ENCODE data around the gene CDC123. TPM values are rescaled to one million over a fixed set of nuclear protein-coding genes. Genes with fewer than 3 reads are reported as not detected.

The CDC123 gene
- polyA plus RNA-seq, 1 donor (not counting 4 experiments of a cell fraction or from before 2014, with no cell fraction given), result 146 TPM

GRCh38 chr10:12180221-12180974 is 15.6 kb upstream of the CDC123 start:
- no peaks in the 10 kb centered on the region for H4K20me1 ChIP-seq (ENCODE audit: control insufficient read depth, extremely low read depth, insufficient read depth, low read length)
- no peaks in the 10 kb centered on the region for H3K9me3 ChIP-seq (ENCODE audit: control insufficient read depth, low read depth, low read length)
- H3K79me2 ChIP-seq (ENCODE audit: control insufficient read depth, insufficient read depth, low read length), result no peaks in the 10 kb centered on the region
- no peak overlapping the region for H2AFZ ChIP-seq (ENCODE audit: control insufficient read depth, low read length)
- peak overlapping the region; percentile 37 for H3K4me2 ChIP-seq (ENCODE audit: control insufficient read depth, extremely low read depth, insufficient read depth, low read depth, low read length)
- no peak overlapping the region for H3K4me3 ChIP-seq (ENCODE audit: control insufficient read depth in 2 of 3, extremely low read depth in 1 of 3, insufficient read depth in 2 of 3, low read depth in 1 of 3, low read length in 3 of 3)
- FAIRE-seq, result peak; percentile 41
- H3K4me1 ChIP-seq (ENCODE audit: control insufficient read depth, extremely low read depth, insufficient read depth, low read length), result peaks cover 9% of the 10 kb centered on the region
- no peaks in the 10 kb centered on the region for H3K27me3 ChIP-seq (ENCODE audit: control insufficient read depth, extremely low read depth, insufficient read depth, low read length)
- H3K27ac ChIP-seq (ENCODE audit: control insufficient read depth, insufficient read depth, low read length), result no peak overlapping the region
- TF ChIP-seq, protein P1, sequence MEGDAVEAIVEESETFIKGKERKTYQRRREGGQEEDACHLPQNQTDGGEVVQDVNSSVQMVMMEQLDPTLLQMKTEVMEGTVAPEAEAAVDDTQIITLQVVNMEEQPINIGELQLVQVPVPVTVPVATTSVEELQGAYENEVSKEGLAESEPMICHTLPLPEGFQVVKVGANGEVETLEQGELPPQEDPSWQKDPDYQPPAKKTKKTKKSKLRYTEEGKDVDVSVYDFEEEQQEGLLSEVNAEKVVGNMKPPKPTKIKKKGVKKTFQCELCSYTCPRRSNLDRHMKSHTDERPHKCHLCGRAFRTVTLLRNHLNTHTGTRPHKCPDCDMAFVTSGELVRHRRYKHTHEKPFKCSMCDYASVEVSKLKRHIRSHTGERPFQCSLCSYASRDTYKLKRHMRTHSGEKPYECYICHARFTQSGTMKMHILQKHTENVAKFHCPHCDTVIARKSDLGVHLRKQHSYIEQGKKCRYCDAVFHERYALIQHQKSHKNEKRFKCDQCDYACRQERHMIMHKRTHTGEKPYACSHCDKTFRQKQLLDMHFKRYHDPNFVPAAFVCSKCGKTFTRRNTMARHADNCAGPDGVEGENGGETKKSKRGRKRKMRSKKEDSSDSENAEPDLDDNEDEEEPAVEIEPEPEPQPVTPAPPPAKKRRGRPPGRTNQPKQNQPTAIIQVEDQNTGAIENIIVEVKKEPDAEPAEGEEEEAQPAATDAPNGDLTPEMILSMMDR (optimal IDR thresholded peaks at IDR 0.05 in 1 of 3, IDR thresholded peaks at IDR 0.05 in 1 of 3, conservative IDR thresholded peaks at IDR 0.05 in 1 of 3; ENCODE audit: extremely low read depth in 1 of 3, insufficient read depth in 2 of 3, low read length in 3 of 3), result peak in 1 of 3 experiments; percentile 8
- TF ChIP-seq EZH2 (IDR thresholded peaks at IDR 0.05; ENCODE audit: low read length), result no peak
- H3K9ac ChIP-seq (ENCODE audit: control insufficient read depth, extremely low read depth, insufficient read depth, low read length), result no peak overlapping the region
- dilution Hi-C loops (cut with MboI; ENCODE audit: extremely low pct_ligation_motif_present, low sequenced_read_pairs), result no loop called here
- no peak for DNase-seq (ENCODE audit: low read depth, low spot score)
- peaks cover 14 to 21% of the 10 kb centered on the region in 2 experiments for H3K36me3 ChIP-seq (ENCODE audit: control insufficient read depth in 2 of 2, extremely low read depth in 1 of 2, insufficient read depth in 2 of 2, low read length in 2 of 2)
- no peaks in the 10 kb centered on the region for H3K9me1 ChIP-seq (ENCODE audit: control insufficient read depth, extremely low read depth, insufficient read depth, low read length)

DNA sequence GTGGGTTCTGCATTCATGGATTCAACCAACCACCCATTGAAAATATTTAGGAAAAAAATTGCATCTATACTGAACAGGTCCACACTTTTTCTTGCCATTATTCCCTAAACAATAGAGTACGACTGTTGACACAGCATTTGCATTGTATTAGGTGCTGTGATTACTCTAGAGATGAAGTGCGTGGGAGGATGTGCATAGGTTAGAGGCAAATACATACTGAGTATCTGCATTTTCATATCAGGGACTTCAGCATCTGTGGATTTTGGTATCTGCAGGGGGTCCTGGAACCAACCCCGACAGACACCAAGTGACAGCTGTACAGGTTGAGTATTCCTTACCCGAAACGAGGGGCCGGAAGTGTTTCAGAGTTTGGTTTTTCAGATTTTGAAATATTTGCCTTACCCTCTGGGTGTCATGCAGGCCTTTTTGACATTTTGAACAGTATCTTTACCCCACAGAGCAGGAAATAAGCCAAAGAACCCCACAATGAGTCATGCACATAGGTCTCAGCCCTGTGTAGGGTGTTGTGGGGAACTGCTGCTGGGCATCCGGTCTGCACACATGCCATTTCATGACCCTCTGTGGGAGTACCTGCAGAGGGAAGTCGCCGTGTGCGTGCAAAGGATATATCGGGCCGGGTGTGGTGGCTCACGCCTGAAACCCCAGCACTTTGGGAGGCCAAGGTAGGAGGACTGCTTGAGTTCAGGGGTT is 14.8 kb upstream of the CDC123 start:
- Histone ChIP-seq H3K9me3 (ENCODE audit: control insufficient read depth, low read depth, low read length) (no peaks in the 10 kb centered on the region), H3K36me3 (ENCODE audit: control insufficient read depth in 2 of 2, extremely low read depth in 1 of 2, insufficient read depth in 2 of 2, low read length in 2 of 2) (peaks cover 14 to 22% of the 10 kb centered on the region in 2 experiments), H3K79me2 (ENCODE audit: control insufficient read depth, insufficient read depth, low read length) (no peaks in the 10 kb centered on the region), H3K4me2 (ENCODE audit: control insufficient read depth, extremely low read depth, insufficient read depth, low read depth, low read length) (no peak overlapping the region), H4K20me1 (ENCODE audit: control insufficient read depth, extremely low read depth, insufficient read depth, low read length) (no peaks in the 10 kb centered on the region), H3K9me1 (ENCODE audit: control insufficient read depth, extremely low read depth, insufficient read depth, low read length) (no peaks in the 10 kb centered on the region), H3K27ac (ENCODE audit: control insufficient read depth, insufficient read depth, low read length) (no peak overlapping the region), H2AFZ (ENCODE audit: control insufficient read depth, low read length) (no peak overlapping the region), H3K27me3 (ENCODE audit: control insufficient read depth, extremely low read depth, insufficient read depth, low read length) (no peaks in the 10 kb centered on the region), H3K4me1 (ENCODE audit: control insufficient read depth, extremely low read depth, insufficient read depth, low read length) (peaks cover 9% of the 10 kb centered on the region), H3K9ac (ENCODE audit: control insufficient read depth, extremely low read depth, insufficient read depth, low read length) (no peak overlapping the region), H3K4me3 (ENCODE audit: control insufficient read depth in 2 of 3, extremely low read depth in 1 of 3, insufficient read depth in 2 of 3, low read depth in 1 of 3, low read length in 3 of 3) (no peak overlapping the region)
- DNase-seq (ENCODE audit: low read depth, low spot score) (no peak), FAIRE-seq (no peak)
- dilution Hi-C loops (cut with MboI; ENCODE audit: extremely low pct_ligation_motif_present, low sequenced_read_pairs), result no loop called here
- TF ChIP-seq, protein P1 (optimal IDR thresholded peaks at IDR 0.05 in 1 of 3, IDR thresholded peaks at IDR 0.05 in 1 of 3, conservative IDR thresholded peaks at IDR 0.05 in 1 of 3; ENCODE audit: extremely low read depth in 1 of 3, insufficient read depth in 2 of 3, low read length in 3 of 3), result no peak
- no peak for TF ChIP-seq EZH2 (IDR thresholded peaks at IDR 0.05; ENCODE audit: low read length)

All from keratinocyte (primary cell).